C4-2B (cell line): ENCODE results near the gene CTAG1A.

Experiments used
- CTCF ChIP-seq: fragments of 450-650 bp; conservative IDR thresholded peaks from 2 replicates; pipeline ENCODE4 v1.5.1; 2017; ENCODE audit warnings: mild to moderate bottlenecking
- ZFX ChIP-seq: fragments of 450-650 bp; IDR thresholded peaks from 2 replicates; pipeline ENCODE4 v1.6.1; 2017

GRCh38 chrX:154549766-154550165 is 35.2 kb upstream of the CTAG1A start:
- no peak for TF ChIP-seq CTCF
- no peak for TF ChIP-seq ZFX
